WTC11 (cell line): Measurements from ENCODE around the gene GBP3.

Source experiments
- ATF2 ChIP-seq: sonication (generic); formaldehyde crosslinking; IDR thresholded peaks from 2 replicates; pipeline ENCODE4 v1.8.1; 2022; ENCODE audit warnings: low read depth, missing genetic modification reagents, borderline replicate concordance
- CTCF ChIP-seq: fragments of 200-600 bp; IDR thresholded peaks from 2 replicates; pipeline ENCODE4 v1.8.0; 2022; ENCODE audit warnings: antibody characterized with exemption
- FOXJ3 ChIP-seq: sonication (generic); formaldehyde crosslinking; IDR thresholded peaks from 2 replicates; pipeline ENCODE4 v1.9.0; 2021; ENCODE audit warnings: missing genetic modification reagents, mild to moderate bottlenecking, borderline replicate concordance
- ZNF396 ChIP-seq: fragments of 250-450 bp; sonication (Bioruptor Pico); IDR thresholded peaks from 2 replicates; pipeline ENCODE4 v1.8.0; 2021; ENCODE audit warnings: mild to moderate bottlenecking, moderate library complexity, borderline replicate concordance

- TF ChIP-seq ATF2 (CRISPR knock-in tag) (no peak), ZNF396 (CRISPR knock-in tag) (no peak), CTCF (no peak), FOXJ3 (no peak)
These were observed 17.1 kb downstream of the GBP3 start for GRCh38 chr1:89005286-89006151.
